Naive thymus-derived CD4-positive, alpha-beta T cell (primary cell): ENCODE measurements around the gene TMC8. TPM values are rescaled to one million over a fixed set of nuclear protein-coding genes. Genes with fewer than 3 reads are reported as not detected.
A peak's percentile ranks its signal among the peaks of the same experiment; 100 is the strongest.
"Not testable (repeated sequence)": the region's sequence is repeated elsewhere in the genome, so short reads cannot be mapped to it uniquely, and the experiment has no call there.

Experiments used
- ATAC-seq: fragments of 150-1000 bp; cut with Tn5 transposase; 2 replicates; pipeline ENCODE4 v1.10.0; 2021; ENCODE audit warnings: mild to moderate bottlenecking, moderate library complexity
- CTCF ChIA-PET: fragments of 350-600 bp; sonication (Branson Sonifier 250); formaldehyde crosslinking; loops from one replicate; lab custom pipeline; 2021; ENCODE audit warnings: antibody characterized with exemption; lab: Charles Lee
- POLR2A ChIA-PET: fragments of 350-600 bp; sonication (Branson Sonifier 250); formaldehyde crosslinking; loops from one replicate; lab custom pipeline; 2021; ENCODE audit warnings: antibody characterized with exemption, inconsistent platforms; lab: Charles Lee
- DNase-seq, 9 donors: peaks; one replicate each; pipeline versions ENCODE4 v3.0.0 to v3.0.0-alpha.2; 2020 to 2022; ENCODE audit warnings: mixed read lengths in 1 of 9
- H3K27ac ChIP-seq: one replicate; pipeline ENCODE4 v1.7.0; 2013; ENCODE audit warnings: mild to moderate bottlenecking, low read depth, low read length, moderate library complexity
- H3K27me3 ChIP-seq, 2 donors: one replicate each; pipeline ENCODE4 v1.7.0; 2013; ENCODE audit warnings: low read length in 2 of 2, mild to moderate bottlenecking in 2 of 2, moderate library complexity in 2 of 2; ENCODE audit not compliant: control insufficient read depth in 2 of 2, insufficient read depth in 2 of 2
- H3K36me3 ChIP-seq, 3 experiments: 1 replicate in 2 of 3; 2 replicates in 1 of 3; pipeline ENCODE4 v1.7.0; 2013; ENCODE audit warnings: low read length in 3 of 3, mild to moderate bottlenecking in 3 of 3, moderate library complexity in 1 of 3; ENCODE audit not compliant: insufficient read depth in 3 of 3, control insufficient read depth in 2 of 3
- H3K4me1 ChIP-seq, 2 donors: one replicate each; pipeline ENCODE4 v1.7.0; 2013; ENCODE audit warnings: low read length in 2 of 2, mild to moderate bottlenecking in 2 of 2, moderate library complexity in 1 of 2; ENCODE audit not compliant: control insufficient read depth in 2 of 2, insufficient read depth in 2 of 2
- H3K4me3 ChIP-seq: 2 replicates; pipeline ENCODE4 v1.7.0; 2013; ENCODE audit warnings: mild to moderate bottlenecking, low read length
- H3K9me3 ChIP-seq, 3 experiments: 1 replicate in 2 of 3; 2 replicates in 1 of 3; pipeline ENCODE4 v1.7.0; 2013; ENCODE audit warnings: low read length in 3 of 3; ENCODE audit not compliant: control insufficient read depth in 2 of 3
- H3K27ac Mint-ChIP-seq, 9 donors: one replicate each; pipeline ENCODE4 v1.8.0; 2020 to 2022; ENCODE audit warnings: mixed read lengths in 9 of 9, mild to moderate bottlenecking in 8 of 9, moderate library complexity in 5 of 9, inconsistent platforms in 2 of 9
- H3K27me3 Mint-ChIP-seq, 5 donors: one replicate each; pipeline ENCODE4 v1.8.0; 2021 to 2022; ENCODE audit warnings: mixed read lengths in 5 of 5, mild to moderate bottlenecking in 1 of 5
- H3K36me3 Mint-ChIP-seq, 5 donors: one replicate each; pipeline ENCODE4 v1.8.0; 2020 to 2022; ENCODE audit warnings: mixed read lengths in 5 of 5, mild to moderate bottlenecking in 3 of 5, inconsistent platforms in 1 of 5
- H3K4me1 Mint-ChIP-seq, 7 donors: one replicate each; pipeline ENCODE4 v1.8.0; 2020 to 2022; ENCODE audit warnings: mixed read lengths in 7 of 7, mild to moderate bottlenecking in 3 of 7, inconsistent platforms in 1 of 7
- H3K4me3 Mint-ChIP-seq, 10 donors: one replicate each; pipeline ENCODE4 v1.8.0; 2020 to 2022; ENCODE audit warnings: mild to moderate bottlenecking in 10 of 10, mixed read lengths in 10 of 10, moderate library complexity in 6 of 10, inconsistent platforms in 2 of 10
- H3K9me3 Mint-ChIP-seq, 11 donors: one replicate each; pipeline ENCODE4 v1.8.0; 2020 to 2022; ENCODE audit warnings: mixed read lengths in 11 of 11, mild to moderate bottlenecking in 4 of 11, inconsistent platforms in 1 of 11, moderate library complexity in 1 of 11
- intact Hi-C, 2 donors: fragments of 100-400 bp; cut with micrococcal nuclease; formaldehyde crosslinking; loops; one replicate each; pipeline ENCODE4 v1.15.1; 2023
- polyA plus RNA-seq, 2 donors: library from polyadenylated mRNA; unstranded; fragments of 300-500 nt; fragmentation: Illumina TruSeq; gene quantifications; one replicate each; pipeline ENCODE4 v1.2.3, GENCODE V29; 2021
- total RNA-seq, 6 experiments: library from RNA in 5 of 6; stranded (reverse) in 5 of 6; gene quantifications; 1 replicate in 5 of 6; 2 replicates in 1 of 6; pipeline ENCODE4 v1.2.3 and lab custom pipeline; 2021 to 2026

Gene TMC8, protein sequence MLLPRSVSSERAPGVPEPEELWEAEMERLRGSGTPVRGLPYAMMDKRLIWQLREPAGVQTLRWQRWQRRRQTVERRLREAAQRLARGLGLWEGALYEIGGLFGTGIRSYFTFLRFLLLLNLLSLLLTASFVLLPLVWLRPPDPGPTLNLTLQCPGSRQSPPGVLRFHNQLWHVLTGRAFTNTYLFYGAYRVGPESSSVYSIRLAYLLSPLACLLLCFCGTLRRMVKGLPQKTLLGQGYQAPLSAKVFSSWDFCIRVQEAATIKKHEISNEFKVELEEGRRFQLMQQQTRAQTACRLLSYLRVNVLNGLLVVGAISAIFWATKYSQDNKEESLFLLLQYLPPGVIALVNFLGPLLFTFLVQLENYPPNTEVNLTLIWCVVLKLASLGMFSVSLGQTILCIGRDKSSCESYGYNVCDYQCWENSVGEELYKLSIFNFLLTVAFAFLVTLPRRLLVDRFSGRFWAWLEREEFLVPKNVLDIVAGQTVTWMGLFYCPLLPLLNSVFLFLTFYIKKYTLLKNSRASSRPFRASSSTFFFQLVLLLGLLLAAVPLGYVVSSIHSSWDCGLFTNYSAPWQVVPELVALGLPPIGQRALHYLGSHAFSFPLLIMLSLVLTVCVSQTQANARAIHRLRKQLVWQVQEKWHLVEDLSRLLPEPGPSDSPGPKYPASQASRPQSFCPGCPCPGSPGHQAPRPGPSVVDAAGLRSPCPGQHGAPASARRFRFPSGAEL
- 100 to 1,000 TPM; 423 to 593 (median 509) TPM for total RNA-seq
- 100 to 1,000 TPM in 1 of 2 donors, 10 to 100 TPM in 1; 94.4 to 217 TPM for polyA plus RNA-seq
- total RNA-seq (lab: John Stamatoyannopoulos, UW), result 1,167 reads per million, percentile 99 among the genes with 10 or more reads in this experiment

DNA sequence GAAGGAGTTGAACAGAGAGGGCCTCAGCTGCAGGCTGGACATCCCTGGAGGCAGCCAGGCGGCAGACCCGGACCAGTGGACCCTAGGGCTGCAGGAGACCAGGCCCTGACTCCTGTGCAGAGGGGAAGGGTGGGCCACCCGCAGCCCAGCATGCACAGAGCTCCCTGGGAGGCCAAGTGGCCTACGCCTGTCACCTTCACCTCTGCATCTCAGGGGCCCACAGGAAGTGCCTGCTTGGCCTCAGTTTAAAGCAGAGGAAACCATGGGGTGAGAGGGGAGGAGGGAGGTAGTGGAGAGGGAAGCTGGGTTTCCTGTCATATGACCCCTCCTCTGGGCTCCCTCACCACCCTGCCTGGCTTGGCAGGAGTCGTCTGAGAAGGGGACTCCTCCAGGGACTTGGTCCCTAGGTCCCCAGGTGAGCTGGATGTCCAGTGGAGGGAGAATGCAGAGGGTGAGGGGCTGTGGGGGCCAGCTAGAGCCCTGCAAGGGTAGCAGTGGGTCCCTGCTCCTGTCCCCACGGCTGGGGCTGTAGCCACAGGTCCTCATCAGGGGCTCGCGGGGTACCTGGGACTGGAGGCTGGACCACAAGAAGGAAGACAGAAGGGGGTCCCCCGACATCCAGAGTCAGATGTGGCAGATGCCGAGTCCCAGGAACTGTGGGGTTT, at the start of gene TMC8:
Gene TMC8 (plus strand): TSS at position 335 of the 665 bp plus-strand sequence. CDS start 818 bp downstream, outside the sequence.
- H3K36me3 Mint-ChIP-seq, result peaks cover 8 to 51% (median 25%) of the 10 kb centered on the region in 5 donors
- H3K4me1 Mint-ChIP-seq, result peaks cover 29 to 58% (median 44%) of the 10 kb centered on the region in 7 donors
- intact Hi-C loops, result loop anchor here (1.0 to 5.0 kb wide), 10 partner anchors 9 to 1393 kb away; partner anchors contain the start of genes MFSD11 (in 2 of the 2), SRSF2 (in 2 of the 2), SYNGR2 (in 2 of the 2) and TNRC6C (in 2 of the 2)

DNA sequence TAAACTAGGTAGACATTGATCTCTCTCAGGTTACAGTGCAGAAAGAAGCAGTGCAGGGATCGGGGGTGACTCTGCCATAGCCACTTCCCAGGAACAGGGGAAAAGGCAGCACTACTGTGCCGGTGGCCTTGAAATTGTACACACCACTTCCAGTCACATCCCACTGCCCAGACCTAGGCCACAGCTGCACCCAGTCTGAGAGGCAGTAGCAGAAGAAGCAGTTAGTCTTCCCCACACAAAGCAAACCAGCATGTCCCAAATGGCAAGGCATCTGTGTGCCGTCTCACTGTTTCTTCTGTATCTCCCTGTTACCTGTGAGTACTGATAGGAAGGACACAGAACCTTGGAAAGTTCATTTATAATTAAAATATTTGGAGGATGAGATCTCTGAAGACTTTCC, 49.0 kb upstream of the TMC8 start:
- Mint-ChIP-seq H3K36me3 (peaks cover 3 to 55% (median 12%) of the 10 kb centered on the region in 5 donors), H3K27ac (peak overlapping the region in 1 of 9 donors; percentile 22), H3K4me3 (no peak overlapping the region), H3K4me1 (peaks cover 0 to 12% (median 0%) of the 10 kb centered on the region in 7 donors), H3K9me3 (peaks cover 0 to 3% (median 0%) of the 10 kb centered on the region in 11 donors), H3K27me3 (no peaks in the 10 kb centered on the region)
- ATAC-seq (no peak), DNase-seq (no peak)
- Histone ChIP-seq H3K4me1 (no peaks in the 10 kb centered on the region), H3K4me3 (no peak overlapping the region), H3K27ac (no peak overlapping the region), H3K36me3 (peaks cover 16 to 89% (median 17%) of the 10 kb centered on the region in 3 experiments), H3K27me3 (no peaks in the 10 kb centered on the region), H3K9me3 (no peaks in the 10 kb centered on the region)
- intact Hi-C loops, result loop anchor here in 1 of 2 donors (10.0 kb wide), 1 partner anchor 343 kb away; no protein-coding TSS in a partner anchor
- ChIA-PET CTCF (no interaction called here), POLR2A (no interaction called here)

More for the DNA sequence above, at the start of gene TMC8:
- Histone ChIP-seq H3K9me3 (no peaks in the 10 kb centered on the region), H3K4me1 (peaks cover 52 to 55% of the 10 kb centered on the region in 2 donors), H3K27me3 (no peaks in the 10 kb centered on the region), H3K27ac (peak within 1 kb of the TSS; percentile 77), H3K36me3 (peaks cover 12 to 61% (median 31%) of the 10 kb centered on the region in 3 experiments), H3K4me3 (peak within 1 kb of the TSS; percentile 95)
- Mint-ChIP-seq H3K27me3 (peaks cover 0 to 3% (median 0%) of the 10 kb centered on the region in 5 donors), H3K27ac (peak within 1 kb of the TSS; percentile 95 to 99 (median 97)), H3K4me3 (peak within 1 kb of the TSS; percentile 89 to 100 (median 99)), H3K9me3 (peaks cover 0 to 9% (median 0%) of the 10 kb centered on the region in 11 donors)
- ATAC-seq, result peak; percentile 72
- peak in 8 of 9 donors; percentile 72 to 92 (median 90) for DNase-seq
- ChIA-PET POLR2A (interaction anchor here (0.5 to 27.3 kb wide), 20 partner anchors 1 to 689 kb away, joined by 3 to 898 read pairs (median 8); partner anchors contain the start of genes C17orf99, TMC6, TMC8 and TNRC6C), CTCF (interaction anchor here (0.9 to 1.5 kb wide), 9 partner anchors 9 to 121 kb away, joined by 3 to 6 read pairs (median 3); no protein-coding TSS in a partner anchor)

DNA sequence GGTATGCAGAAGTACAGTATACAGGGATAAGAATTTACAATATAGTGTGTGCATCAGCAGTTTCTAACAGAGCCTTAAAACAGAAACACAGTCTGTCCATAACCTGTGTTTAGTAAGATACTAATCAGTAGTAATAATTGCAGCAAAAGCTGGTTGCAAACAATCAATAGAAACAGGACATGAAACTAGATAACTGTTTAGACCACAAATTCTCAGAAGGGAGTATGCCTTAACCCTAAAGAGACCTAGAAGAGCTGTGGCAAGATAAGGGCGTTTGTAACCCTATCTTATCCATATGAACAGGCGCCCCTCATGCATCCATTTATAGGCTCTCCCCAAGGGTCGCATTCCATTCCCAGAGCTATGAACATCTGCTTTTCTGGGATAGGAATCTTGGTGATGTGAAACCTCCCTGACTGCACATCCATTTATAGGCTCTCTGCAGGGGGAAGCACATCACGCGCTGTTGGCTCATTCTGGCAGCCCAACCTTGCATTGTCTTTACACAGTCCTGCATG, 48.2 kb upstream of the TMC8 start:
- H3K36me3 ChIP-seq, result peaks cover 15 to 89% (median 17%) of the 10 kb centered on the region in 3 experiments
- H3K4me3 ChIP-seq, H3K27me3 Mint-ChIP-seq, POLR2A ChIA-PET, H3K9me3 ChIP-seq, H3K9me3 Mint-ChIP-seq, ATAC-seq, H3K27ac ChIP-seq, H3K27me3 ChIP-seq, DNase-seq, H3K4me1 ChIP-seq, H3K4me3 Mint-ChIP-seq, CTCF ChIA-PET: not testable (repeated sequence)
- Mint-ChIP-seq H3K4me1 (peaks cover 0 to 12% (median 0%) of the 10 kb centered on the region in 7 donors), H3K27ac (peak overlapping the region in 2 of 9 donors; percentile 6 to 9), H3K36me3 (peaks cover 0 to 55% (median 13%) of the 10 kb centered on the region in 5 donors)
- intact Hi-C loops, result loop anchor here in 1 of 2 donors (10.0 kb wide), 1 partner anchor 342 kb away; no protein-coding TSS in a partner anchor

DNA sequence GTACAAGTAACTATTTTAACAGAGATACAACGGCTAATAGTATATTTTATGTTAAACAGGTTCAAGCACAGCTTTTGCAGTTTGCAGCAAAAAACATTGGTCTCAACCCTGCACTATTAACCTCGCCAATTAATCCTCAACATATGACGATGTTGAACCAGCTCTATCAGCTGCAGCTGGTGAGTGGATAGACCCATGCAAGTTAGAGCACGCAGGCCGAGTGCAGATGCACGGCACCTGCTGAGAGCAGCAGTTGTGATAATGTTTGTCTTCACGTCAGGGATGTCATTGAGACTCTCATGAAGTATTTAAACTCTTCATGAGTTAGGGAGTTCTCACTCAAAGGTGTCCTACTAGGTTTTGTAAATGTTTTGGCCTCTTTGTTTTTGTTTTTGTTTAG, 47.6 kb upstream of the TMC8 start:
- no peak overlapping the region for H3K4me3 Mint-ChIP-seq
- no peaks in the 10 kb centered on the region for H3K27me3 Mint-ChIP-seq
- no peak for ATAC-seq
- Histone ChIP-seq H3K36me3 (peaks cover 16 to 89% (median 19%) of the 10 kb centered on the region in 3 experiments), H3K4me3 (no peak overlapping the region), H3K27me3 (no peaks in the 10 kb centered on the region), H3K4me1 (no peaks in the 10 kb centered on the region), H3K9me3 (no peaks in the 10 kb centered on the region), H3K27ac (no peak overlapping the region)
- H3K36me3 Mint-ChIP-seq, result peaks cover 0 to 55% (median 16%) of the 10 kb centered on the region in 5 donors
- intact Hi-C loops, result loop anchor here in 1 of 2 donors (10.0 kb wide), 1 partner anchor 342 kb away; no protein-coding TSS in a partner anchor
- H3K9me3 Mint-ChIP-seq, result peaks cover 0 to 3% (median 0%) of the 10 kb centered on the region in 11 donors
- H3K4me1 Mint-ChIP-seq, result peaks cover 0 to 12% (median 0%) of the 10 kb centered on the region in 7 donors
- ChIA-PET CTCF (interaction anchor here (1.3 kb wide), 1 partner anchor 93 kb away, joined by 3 read pairs; no protein-coding TSS in a partner anchor), POLR2A (no interaction called here)
- no peak for DNase-seq
- H3K27ac Mint-ChIP-seq, result no peak overlapping the region

DNA sequence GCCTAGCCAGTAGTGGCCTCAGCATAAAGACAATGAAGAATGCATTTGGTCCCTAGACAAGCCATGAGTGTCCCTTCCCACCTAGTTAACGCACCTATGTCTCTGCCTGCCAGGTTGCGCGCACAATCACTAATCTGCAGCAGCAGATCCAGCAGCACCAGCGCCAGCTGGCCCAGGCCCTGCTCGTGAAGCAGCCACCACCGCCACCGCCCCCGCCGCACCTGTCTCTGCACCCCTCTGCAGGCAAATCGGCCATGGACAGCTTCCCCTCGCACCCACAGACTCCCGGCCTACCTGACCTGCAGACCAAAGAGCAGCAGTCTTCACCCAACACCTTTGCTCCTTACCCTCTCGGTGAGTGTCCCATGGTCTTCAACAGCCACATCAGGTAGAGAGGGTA, 43.8 kb upstream of the TMC8 start:
- Histone ChIP-seq H3K4me3 (no peak overlapping the region), H3K9me3 (no peaks in the 10 kb centered on the region), H3K27me3 (no peaks in the 10 kb centered on the region), H3K27ac (no peak overlapping the region), H3K36me3 (peaks cover 24 to 83% (median 32%) of the 10 kb centered on the region in 3 experiments), H3K4me1 (no peaks in the 10 kb centered on the region)
- Mint-ChIP-seq H3K9me3 (peaks cover 0 to 3% (median 0%) of the 10 kb centered on the region in 11 donors), H3K4me1 (peaks cover 0 to 17% (median 4%) of the 10 kb centered on the region in 7 donors), H3K27ac (peak overlapping the region in 2 of 9 donors; percentile 46 to 69), H3K4me3 (no peak overlapping the region), H3K27me3 (no peaks in the 10 kb centered on the region), H3K36me3 (peaks cover 0 to 62% (median 18%) of the 10 kb centered on the region in 5 donors)
- ChIA-PET CTCF (interaction anchor here (1.2 kb wide), 1 partner anchor 90 kb away, joined by 3 read pairs; no protein-coding TSS in a partner anchor), POLR2A (no interaction called here)
- no peak for DNase-seq
- no peak for ATAC-seq
- intact Hi-C loops, result loop anchor here (5.0 to 10.0 kb wide), 2 partner anchors 64 to 338 kb away; no protein-coding TSS in a partner anchor
